Measurements from ENCODE around the gene NEK5.
"Not testable (repeated sequence)": the region's sequence is repeated elsewhere in the genome, so short reads cannot be mapped to it uniquely, and the experiment has no call there.

Gene NEK5, protein sequence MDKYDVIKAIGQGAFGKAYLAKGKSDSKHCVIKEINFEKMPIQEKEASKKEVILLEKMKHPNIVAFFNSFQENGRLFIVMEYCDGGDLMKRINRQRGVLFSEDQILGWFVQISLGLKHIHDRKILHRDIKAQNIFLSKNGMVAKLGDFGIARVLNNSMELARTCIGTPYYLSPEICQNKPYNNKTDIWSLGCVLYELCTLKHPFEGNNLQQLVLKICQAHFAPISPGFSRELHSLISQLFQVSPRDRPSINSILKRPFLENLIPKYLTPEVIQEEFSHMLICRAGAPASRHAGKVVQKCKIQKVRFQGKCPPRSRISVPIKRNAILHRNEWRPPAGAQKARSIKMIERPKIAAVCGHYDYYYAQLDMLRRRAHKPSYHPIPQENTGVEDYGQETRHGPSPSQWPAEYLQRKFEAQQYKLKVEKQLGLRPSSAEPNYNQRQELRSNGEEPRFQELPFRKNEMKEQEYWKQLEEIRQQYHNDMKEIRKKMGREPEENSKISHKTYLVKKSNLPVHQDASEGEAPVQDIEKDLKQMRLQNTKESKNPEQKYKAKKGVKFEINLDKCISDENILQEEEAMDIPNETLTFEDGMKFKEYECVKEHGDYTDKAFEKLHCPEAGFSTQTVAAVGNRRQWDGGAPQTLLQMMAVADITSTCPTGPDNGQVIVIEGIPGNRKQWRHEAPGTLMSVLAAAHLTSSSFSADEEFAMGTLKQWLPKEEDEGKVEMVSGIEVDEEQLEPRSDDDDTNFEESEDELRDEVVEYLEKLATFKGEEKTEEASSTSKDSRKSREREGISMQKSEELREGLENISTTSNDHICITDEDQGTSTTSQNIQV

DNA sequence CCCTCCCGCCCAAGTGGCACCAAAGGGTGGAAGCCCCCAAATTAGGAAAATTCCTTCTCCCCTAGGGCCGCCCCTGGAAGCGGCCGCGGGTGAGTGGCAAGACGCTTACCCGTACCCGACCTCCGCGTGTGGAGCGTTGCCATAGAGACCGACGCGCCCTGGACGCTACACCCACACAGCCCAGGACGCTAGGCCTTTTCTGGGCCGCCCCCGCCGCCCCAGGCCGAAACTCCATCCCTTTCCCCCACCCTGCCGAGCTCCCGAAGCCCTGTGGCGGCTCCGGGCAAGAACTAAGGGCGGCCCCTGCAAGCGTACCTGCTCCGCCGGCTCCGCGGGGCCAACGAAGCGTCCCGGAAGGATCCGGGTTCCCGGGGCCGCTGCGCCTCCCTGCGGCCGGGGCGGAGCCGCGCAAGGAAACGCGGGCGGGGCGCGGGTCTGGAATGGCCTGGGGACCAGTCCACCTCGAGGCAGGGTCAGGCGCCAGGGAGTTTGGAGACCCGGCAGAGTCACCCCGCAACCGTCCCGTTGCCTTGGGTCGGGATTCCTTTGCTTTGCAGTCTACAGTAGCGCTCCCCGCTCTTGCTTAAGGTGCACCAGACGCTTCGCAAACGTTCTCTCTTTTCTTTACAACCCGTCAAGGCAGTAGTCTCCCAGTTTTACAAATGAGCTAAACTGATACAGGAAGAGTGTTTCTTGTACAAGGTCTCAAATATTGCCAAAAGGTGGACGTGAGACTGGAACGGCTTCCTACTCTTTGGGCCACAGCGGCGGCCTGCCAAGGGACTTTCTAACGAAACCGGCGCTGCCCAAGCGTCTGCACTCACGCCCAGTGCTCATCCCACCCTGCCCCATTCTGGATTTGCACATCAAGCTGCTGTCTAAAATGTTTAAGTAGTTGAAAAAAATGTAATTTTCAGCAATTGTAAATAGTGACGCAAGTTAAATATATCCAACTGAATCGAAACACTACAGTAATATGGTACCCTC lies at the start of gene NEK5:
NEK5 (minus strand) TSS at position 360 of the 987 bp plus-strand sequence. CDS start 1,591 bp downstream, outside the sequence.
- Histone ChIP-seq H3F3A (ENCODE audit: insufficient read depth) (no peaks in the 10 kb centered on the region), H3K9ac (ENCODE audit: low read length) (peak within 1 kb of the TSS; percentile 22; the same call in 1 of the 2 replicates), H3K27me3 (ENCODE audit: low read length) (no peaks in the 10 kb centered on the region), H2AFZ (ENCODE audit: low read depth, low read length, severe bottlenecking) (peak within 1 kb of the TSS; percentile 58), H3K36me3 (ENCODE audit: low read length) (no peaks in the 10 kb centered on the region), H4K20me1 (ENCODE audit: low read depth, low read length) (no peaks in the 10 kb centered on the region), H3K4me2 (ENCODE audit: low read depth, low read length, poor library complexity, severe bottlenecking) (peak within 1 kb of the TSS; percentile 53), H3K79me2 (ENCODE audit: insufficient read depth, low read length) (no peaks in the 10 kb centered on the region), H3K9me2 (replicated peaks; ENCODE audit: insufficient read depth, low read length) (no peaks in the 10 kb centered on the region), H3K9me3 (ENCODE audit: insufficient read depth, low read length) (no peaks in the 10 kb centered on the region), H3K27ac (ENCODE audit: low read depth, low read length) (no peak within 1 kb of the TSS), H3K4me3 (ENCODE audit: insufficient read depth, low read length, poor library complexity, severe bottlenecking) (peak within 1 kb of the TSS; percentile 42)
- TF ChIP-seq EZH2phosphoT487 (conservative IDR thresholded peaks at IDR 0.05; ENCODE audit: low read length), result no peak
- TF ChIP-seq, protein P1, sequence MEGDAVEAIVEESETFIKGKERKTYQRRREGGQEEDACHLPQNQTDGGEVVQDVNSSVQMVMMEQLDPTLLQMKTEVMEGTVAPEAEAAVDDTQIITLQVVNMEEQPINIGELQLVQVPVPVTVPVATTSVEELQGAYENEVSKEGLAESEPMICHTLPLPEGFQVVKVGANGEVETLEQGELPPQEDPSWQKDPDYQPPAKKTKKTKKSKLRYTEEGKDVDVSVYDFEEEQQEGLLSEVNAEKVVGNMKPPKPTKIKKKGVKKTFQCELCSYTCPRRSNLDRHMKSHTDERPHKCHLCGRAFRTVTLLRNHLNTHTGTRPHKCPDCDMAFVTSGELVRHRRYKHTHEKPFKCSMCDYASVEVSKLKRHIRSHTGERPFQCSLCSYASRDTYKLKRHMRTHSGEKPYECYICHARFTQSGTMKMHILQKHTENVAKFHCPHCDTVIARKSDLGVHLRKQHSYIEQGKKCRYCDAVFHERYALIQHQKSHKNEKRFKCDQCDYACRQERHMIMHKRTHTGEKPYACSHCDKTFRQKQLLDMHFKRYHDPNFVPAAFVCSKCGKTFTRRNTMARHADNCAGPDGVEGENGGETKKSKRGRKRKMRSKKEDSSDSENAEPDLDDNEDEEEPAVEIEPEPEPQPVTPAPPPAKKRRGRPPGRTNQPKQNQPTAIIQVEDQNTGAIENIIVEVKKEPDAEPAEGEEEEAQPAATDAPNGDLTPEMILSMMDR (IDR thresholded peaks at IDR 0.05; ENCODE audit: insufficient read depth, low read length, poor library complexity, severe bottlenecking), result peak; percentile 38

DNA sequence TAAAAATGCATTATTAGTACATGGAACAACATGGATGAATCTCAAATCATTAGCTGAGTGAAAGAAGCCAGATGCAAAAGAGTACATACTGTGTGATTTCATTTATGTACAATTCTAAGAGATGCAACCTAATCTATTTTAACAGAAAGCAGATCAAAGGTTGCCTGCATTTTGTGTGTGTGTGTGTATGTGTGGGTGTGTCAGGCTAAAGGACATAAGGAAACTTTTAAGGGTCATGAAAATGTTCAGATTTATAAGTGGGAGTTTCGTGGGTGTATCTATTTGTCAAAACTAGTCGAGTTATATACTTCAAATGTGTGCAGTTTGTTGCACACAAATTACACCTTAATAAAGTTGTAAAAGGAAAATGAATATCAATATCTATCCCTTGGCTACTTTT lies 48.4 kb upstream of the NEK5 start:
- H4K20me1 ChIP-seq (ENCODE audit: low read depth, low read length), result no peaks in the 10 kb centered on the region
- no peak overlapping the region for H3K4me3 ChIP-seq (ENCODE audit: insufficient read depth, low read length, poor library complexity, severe bottlenecking)
- no peak for TF ChIP-seq EZH2phosphoT487 (conservative IDR thresholded peaks at IDR 0.05; ENCODE audit: low read length)
- TF ChIP-seq, protein P1 (IDR thresholded peaks at IDR 0.05; ENCODE audit: insufficient read depth, low read length, poor library complexity, severe bottlenecking), result no peak
- no peaks in the 10 kb centered on the region for H3K79me2 ChIP-seq (ENCODE audit: insufficient read depth, low read length)
- no peak overlapping the region for H3K9ac ChIP-seq (ENCODE audit: low read length)
- H3K9me2 ChIP-seq (replicated peaks; ENCODE audit: insufficient read depth, low read length), result no peaks in the 10 kb centered on the region
- H3K4me2 ChIP-seq (ENCODE audit: low read depth, low read length, poor library complexity, severe bottlenecking), result no peak overlapping the region
- H3K36me3 ChIP-seq (ENCODE audit: low read length), result peaks cover 3% of the 10 kb centered on the region; the same call in 1 of the 2 replicates
- H3K9me3 ChIP-seq (ENCODE audit: insufficient read depth, low read length), result no peaks in the 10 kb centered on the region
- H3K27ac ChIP-seq (ENCODE audit: low read depth, low read length), result no peak overlapping the region
- H3K27me3 ChIP-seq (ENCODE audit: low read length), result no peaks in the 10 kb centered on the region
- no peaks in the 10 kb centered on the region for H3F3A ChIP-seq (ENCODE audit: insufficient read depth)
- H2AFZ ChIP-seq (ENCODE audit: low read depth, low read length, severe bottlenecking), result no peak overlapping the region

DNA sequence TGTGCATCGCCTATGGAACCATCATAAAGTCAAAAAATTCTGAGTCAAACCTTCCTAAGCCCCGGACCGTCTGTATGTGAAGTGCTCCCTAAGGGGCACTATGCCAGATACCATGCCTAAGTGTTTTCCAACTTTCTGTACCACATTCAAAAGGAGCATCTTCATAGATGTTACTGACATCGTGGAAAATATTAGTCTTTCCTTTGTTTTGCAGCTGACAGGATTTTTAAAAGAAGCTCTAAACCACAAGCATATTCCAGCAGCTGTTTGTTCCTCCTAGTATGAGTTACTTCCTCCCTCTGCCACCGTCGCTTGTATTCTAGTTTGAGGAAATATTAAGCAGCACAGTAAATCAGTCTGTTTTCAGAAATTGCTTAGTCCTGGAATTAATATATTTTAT lies 45.1 kb upstream of the NEK5 start:
- H3K27me3 ChIP-seq (ENCODE audit: low read length); H3K79me2 ChIP-seq (ENCODE audit: insufficient read depth, low read length); H3K36me3 ChIP-seq (ENCODE audit: low read length); H2AFZ ChIP-seq (ENCODE audit: low read depth, low read length, severe bottlenecking); H3F3A ChIP-seq (ENCODE audit: insufficient read depth); H3K9me2 ChIP-seq (replicated peaks; ENCODE audit: insufficient read depth, low read length); H3K27ac ChIP-seq (ENCODE audit: low read depth, low read length); H3K4me3 ChIP-seq (ENCODE audit: insufficient read depth, low read length, poor library complexity, severe bottlenecking); H3K9me3 ChIP-seq (ENCODE audit: insufficient read depth, low read length); H3K4me2 ChIP-seq (ENCODE audit: low read depth, low read length, poor library complexity, severe bottlenecking); H3K9ac ChIP-seq (ENCODE audit: low read length); H4K20me1 ChIP-seq (ENCODE audit: low read depth, low read length): not testable (repeated sequence)
